AG09319 (cell line): Measurements from ENCODE around the gene EIPR1.

ENCODE experiments used
- DNase-seq: peaks from one replicate; pipeline ENCODE4 v3.0.0-alpha.2; 2010; ENCODE audit warnings: low read depth; ENCODE audit errors: extremely low read depth
- TF ChIP-seq, protein P1 (sequence below): IDR thresholded peaks from 2 replicates; pipeline ENCODE4 v1.5.1; 2011; ENCODE audit warnings: low read depth, mild to moderate bottlenecking, inconsistent platforms, low read length, moderate library complexity

EIPR1 gene

DNA sequence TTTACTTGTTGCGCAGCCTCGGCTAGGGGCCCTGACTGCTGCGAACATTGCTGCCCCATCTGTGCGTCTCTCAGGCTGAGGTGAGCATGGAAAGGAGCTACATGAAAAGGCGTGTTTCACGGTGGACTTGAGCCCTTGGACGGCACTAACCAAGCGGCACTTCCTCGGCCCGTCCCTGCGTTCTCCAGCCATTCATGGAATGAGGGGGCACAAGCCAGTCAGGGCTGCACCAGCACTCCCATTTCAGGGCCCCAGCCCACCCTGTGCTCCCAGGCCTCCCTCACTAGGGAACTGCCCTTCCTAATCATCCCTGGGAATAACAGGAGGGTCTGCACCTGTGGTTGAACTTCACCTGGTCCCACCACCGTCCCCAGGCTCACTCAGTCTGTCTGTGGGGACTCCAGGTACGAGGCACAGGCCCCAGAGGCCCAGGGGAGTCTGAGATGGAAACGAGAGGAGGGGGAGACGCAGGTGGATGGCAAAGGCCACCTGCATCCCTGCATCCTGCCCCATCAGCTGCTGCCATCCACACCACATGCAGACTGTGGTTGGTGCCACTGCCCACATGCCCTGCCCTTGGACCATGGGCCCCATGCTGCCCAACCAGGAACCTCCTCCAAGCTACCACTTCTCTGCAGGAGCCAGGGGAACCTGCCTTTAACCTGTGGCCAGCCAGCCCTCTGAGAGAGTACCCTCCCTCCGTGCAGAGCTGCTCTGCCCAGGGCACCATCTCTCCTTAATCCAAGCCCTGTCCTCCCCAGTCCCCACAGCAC lies 99.7 kb downstream of the EIPR1 start:
- TF ChIP-seq, protein P1, sequence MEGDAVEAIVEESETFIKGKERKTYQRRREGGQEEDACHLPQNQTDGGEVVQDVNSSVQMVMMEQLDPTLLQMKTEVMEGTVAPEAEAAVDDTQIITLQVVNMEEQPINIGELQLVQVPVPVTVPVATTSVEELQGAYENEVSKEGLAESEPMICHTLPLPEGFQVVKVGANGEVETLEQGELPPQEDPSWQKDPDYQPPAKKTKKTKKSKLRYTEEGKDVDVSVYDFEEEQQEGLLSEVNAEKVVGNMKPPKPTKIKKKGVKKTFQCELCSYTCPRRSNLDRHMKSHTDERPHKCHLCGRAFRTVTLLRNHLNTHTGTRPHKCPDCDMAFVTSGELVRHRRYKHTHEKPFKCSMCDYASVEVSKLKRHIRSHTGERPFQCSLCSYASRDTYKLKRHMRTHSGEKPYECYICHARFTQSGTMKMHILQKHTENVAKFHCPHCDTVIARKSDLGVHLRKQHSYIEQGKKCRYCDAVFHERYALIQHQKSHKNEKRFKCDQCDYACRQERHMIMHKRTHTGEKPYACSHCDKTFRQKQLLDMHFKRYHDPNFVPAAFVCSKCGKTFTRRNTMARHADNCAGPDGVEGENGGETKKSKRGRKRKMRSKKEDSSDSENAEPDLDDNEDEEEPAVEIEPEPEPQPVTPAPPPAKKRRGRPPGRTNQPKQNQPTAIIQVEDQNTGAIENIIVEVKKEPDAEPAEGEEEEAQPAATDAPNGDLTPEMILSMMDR, result no peak
- DNase-seq, result no peak

DNA sequence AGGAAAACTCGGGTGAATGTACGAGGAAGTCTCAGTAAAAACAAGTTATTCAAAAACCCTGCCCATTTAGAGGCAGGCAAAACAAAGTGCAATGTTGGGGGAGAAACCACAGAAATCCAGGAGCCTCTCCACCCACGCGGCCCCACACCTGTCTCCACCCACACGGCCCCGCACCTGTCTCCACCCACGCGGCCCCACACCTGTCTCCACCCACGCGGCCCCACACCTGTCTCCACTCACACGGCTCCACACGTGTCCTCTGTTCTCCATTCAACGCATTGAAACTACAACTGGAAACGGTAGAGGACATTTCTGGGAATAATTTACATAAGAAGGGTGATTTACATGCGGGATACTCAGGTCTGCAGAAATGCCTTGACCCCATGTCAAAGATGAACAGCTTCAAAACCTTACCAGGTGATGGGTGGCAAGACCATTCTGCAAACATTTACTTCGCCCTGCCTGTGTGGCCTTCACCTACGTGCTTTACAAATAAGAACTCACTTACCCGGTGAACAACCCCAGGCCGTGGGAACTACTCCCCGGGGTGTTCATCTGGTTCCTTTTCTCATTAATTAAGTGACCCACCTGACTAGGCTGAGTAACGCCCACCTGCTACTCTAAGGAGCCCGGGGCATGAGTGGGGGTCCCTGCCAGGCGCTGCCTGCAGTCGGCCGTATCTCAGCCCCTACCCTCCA lies 100.4 kb downstream of the EIPR1 start:
- DNase-seq, result no peak
- TF ChIP-seq, protein P1, result no peak

DNA sequence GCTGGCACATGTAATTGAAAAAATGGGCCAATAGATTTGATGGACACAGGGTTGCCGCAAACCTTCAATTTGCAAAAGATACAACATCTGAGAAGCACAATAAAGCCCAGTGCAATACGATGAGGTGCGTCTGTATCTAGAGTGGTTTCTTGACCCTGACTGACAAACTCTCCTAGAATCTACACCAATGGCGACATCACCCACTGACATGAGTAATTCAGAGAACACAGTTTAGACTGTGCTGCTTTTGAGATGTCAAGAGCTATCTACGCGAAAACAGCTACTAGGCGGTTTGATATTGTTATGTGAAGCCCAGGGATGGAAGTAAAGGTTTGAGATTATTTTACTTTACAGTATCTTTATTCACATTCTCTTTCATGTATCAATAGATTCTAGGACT lies 104.9 kb downstream of the EIPR1 start:
- TF ChIP-seq, protein P1, result no peak
- DNase-seq, result no peak

DNA sequence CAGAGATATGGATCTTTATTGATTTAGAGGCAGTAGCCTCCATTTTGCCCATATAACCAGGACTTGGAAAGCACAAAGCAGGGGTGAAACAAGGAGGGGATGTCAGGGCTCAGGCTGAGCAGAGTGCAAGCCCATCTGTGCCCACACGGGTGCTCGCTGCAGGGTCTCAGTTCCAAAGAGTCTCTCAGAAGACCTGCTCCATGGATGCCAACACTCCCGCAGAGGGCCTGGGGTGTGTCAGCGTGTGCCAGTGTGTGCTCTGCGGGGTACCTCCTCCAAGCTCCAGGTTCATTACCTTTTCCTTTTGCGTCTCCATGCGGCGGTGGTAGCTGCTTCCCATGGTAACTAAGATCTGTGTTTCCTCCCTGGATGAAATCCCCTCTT lies 107.5 kb downstream of the EIPR1 start:
- TF ChIP-seq, protein P1, result no peak
- no peak for DNase-seq

DNA sequence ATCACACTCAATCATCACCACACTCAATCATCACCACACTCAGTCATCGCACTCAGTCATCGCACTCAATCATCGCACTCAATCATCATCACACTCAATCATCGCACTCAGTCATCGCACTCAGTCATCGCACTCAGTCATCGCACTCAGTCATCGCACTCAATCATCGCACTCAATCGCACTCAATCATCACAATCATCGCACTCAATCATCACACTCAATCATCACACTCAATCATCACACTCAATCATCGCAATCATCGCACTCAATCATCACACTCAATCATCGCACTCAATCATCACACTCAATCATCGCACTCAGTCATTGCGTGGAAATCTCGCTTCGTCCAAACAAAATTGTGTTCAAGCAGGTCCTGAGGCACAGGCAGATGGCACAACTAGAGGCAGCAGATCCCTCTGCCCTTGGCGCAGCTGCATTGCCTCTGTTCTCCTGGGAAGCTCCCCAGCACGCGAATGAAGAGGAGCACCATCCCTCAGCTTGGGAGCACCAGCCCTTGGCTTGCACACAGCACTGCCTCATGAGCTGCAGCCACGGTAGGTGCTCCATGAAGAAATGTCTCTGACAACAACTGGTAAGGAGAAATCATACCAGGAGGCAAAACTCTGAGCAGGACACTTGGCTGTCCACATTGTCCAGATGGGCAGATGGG lies 108.1 kb downstream of the EIPR1 start:
- TF ChIP-seq, protein P1, result no peak
- no peak for DNase-seq

DNA sequence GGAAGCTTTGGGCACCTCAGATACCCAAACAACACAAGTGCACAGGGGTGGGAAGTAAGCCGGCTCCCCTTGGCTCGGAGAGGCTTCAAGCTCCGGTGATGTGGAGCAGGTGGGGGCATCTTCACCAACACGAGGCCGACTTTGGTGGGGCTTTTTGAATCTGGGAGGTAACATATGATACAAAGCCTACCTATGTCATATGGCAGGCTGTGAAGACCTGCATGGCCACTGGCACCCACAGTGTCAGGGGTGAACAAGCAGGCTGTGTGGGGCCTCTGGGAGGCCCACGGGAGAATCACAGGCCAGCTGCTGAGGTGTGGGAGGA lies 109.0 kb downstream of the EIPR1 start:
- no peak for DNase-seq
- TF ChIP-seq, protein P1, result no peak
